Suppressor macrophage treated with lipopolysaccharide for 4 hours (primary cell): ENCODE data around the gene GLB1L3.

ENCODE experiments used
- DNase-seq: peaks from one replicate; pipeline ENCODE4 v3.0.0-alpha.2; 2020

Gene GLB1L3

GRCh38 chr11:134365011-134365925, 89.1 kb downstream of the GLB1L3 start:
- DNase-seq = no peak

- no peak for DNase-seq
Measured at GRCh38 chr11:134366254-134366653, 90.1 kb downstream of the GLB1L3 start.

DNA sequence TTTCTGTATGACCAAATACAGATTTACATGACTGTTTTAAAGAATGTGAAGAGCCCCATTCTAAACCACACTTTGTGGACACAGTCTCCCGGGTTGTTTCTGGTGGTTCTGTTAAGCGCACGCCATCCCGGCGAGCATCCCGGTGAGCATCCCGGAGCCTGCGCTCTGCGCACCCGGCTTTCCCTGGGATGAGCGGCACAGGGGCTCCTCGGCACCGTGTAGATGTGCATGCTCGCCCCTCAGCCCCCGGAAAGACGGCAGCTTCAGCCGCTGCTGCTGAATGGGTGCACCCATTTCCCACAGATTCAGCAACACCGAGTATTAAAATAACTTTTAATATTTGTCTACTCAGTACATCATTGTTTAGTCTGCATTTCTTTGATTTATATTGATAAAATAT, 91.6 kb downstream of the GLB1L3 start:
- no peak for DNase-seq
